ENCODE data around the gene CENPW.

DNA sequence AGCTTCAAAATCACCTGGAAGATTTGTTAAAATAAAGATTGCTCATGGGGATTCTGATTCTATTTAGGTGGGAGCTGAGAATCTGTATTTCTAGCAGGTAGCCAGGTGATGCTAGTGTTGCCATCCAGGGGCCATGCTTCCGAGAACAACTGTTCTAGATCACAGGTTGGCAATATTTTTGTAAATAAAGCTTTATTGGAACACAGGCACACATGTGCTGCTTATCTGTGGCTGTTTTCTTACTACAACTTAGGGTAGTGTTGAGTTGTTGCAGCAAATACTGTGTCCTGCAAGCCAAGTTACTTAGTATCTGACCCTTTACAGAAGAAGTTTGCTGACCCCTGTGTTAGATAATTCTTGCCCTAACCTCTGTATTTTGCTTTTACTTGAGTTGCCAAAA is 12.0 kb downstream of the CENPW start:
- no peak for TF ChIP-seq YY1 (IDR thresholded peaks at IDR 0.05; ENCODE audit: insufficient read depth, insufficient read length)
- no peak for TF ChIP-seq SUZ12 (IDR thresholded peaks at IDR 0.05; ENCODE audit: extremely low read depth, insufficient read depth, insufficient read length)
